ENCODE results near the gene TMEM242.

TMEM242 gene

DNA sequence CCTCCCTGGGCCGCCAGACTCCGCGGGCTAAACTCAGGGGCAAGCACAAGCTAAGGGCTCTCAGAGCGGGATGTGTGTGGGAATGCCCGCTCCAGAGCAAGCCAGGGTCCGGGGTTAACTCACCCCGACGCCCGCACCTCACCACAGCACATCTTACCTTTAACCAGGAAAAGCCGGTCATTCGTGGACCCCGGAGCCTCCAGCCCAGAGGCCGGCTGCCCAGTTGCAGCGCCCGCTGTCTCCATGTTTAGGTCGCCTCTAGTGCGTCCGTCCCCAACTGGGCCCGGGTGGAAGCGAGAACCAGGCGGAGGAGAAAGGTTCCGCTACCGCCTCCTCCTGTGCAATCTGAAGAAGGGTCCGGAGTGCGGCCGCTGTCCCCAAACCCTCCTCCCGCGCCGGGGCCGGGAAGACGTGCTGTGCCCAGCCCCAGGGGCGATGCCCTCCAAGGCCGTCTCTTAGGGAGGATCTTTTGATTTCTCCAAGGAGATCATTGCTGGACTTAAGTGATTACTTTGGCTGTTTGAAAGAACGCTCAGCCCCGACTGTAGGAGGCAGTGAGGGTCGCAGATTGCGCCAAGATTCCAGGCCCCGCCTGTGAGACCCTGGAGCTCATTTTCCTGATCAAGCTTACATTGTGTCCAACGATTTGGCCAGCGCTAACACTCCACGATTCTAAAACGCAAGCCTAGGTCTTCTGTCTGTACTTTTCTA lies at the start of gene TMEM242:
Gene TMEM242, minus strand, starts transcription at position 265 of the 711 bp plus-strand sequence. Its CDS starts 20 bp downstream, at position 245.
- TF ChIP-seq TCF4 (CRISPR knock-in tag; IDR thresholded peaks at IDR 0.05; ENCODE audit: borderline replicate concordance): no peak
- TF ChIP-seq ZFP3 (CRISPR knock-in tag; IDR thresholded peaks at IDR 0.05): peak; percentile 65; the same call in 1 of the 2 replicates
- 0 out of 2 replicates have a peak, but pooled peaks have one; percentile 45 for TF ChIP-seq ARNTL (CRISPR knock-in tag; IDR thresholded peaks at IDR 0.05; ENCODE audit: borderline replicate concordance, low read depth)
- TF ChIP-seq PPARA (CRISPR knock-in tag; IDR thresholded peaks at IDR 0.05; ENCODE audit: borderline replicate concordance): 0 out of 2 replicates have a peak, but pooled peaks have one; percentile 58
- peak; percentile 41 for TF ChIP-seq ZNF70 (CRISPR knock-in tag; IDR thresholded peaks at IDR 0.05)
- TF ChIP-seq OSR1 (CRISPR knock-in tag; IDR thresholded peaks at IDR 0.05): no peak
- TF ChIP-seq, protein P1, sequence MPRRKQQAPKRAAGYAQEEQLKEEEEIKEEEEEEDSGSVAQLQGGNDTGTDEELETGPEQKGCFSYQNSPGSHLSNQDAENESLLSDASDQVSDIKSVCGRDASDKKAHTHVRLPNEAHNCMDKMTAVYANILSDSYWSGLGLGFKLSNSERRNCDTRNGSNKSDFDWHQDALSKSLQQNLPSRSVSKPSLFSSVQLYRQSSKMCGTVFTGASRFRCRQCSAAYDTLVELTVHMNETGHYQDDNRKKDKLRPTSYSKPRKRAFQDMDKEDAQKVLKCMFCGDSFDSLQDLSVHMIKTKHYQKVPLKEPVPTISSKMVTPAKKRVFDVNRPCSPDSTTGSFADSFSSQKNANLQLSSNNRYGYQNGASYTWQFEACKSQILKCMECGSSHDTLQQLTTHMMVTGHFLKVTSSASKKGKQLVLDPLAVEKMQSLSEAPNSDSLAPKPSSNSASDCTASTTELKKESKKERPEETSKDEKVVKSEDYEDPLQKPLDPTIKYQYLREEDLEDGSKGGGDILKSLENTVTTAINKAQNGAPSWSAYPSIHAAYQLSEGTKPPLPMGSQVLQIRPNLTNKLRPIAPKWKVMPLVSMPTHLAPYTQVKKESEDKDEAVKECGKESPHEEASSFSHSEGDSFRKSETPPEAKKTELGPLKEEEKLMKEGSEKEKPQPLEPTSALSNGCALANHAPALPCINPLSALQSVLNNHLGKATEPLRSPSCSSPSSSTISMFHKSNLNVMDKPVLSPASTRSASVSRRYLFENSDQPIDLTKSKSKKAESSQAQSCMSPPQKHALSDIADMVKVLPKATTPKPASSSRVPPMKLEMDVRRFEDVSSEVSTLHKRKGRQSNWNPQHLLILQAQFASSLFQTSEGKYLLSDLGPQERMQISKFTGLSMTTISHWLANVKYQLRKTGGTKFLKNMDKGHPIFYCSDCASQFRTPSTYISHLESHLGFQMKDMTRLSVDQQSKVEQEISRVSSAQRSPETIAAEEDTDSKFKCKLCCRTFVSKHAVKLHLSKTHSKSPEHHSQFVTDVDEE (CRISPR knock-in tag; IDR thresholded peaks at IDR 0.05): 0 out of 2 replicates have a peak, but pooled peaks have one; percentile 25
- TF ChIP-seq, protein P2, sequence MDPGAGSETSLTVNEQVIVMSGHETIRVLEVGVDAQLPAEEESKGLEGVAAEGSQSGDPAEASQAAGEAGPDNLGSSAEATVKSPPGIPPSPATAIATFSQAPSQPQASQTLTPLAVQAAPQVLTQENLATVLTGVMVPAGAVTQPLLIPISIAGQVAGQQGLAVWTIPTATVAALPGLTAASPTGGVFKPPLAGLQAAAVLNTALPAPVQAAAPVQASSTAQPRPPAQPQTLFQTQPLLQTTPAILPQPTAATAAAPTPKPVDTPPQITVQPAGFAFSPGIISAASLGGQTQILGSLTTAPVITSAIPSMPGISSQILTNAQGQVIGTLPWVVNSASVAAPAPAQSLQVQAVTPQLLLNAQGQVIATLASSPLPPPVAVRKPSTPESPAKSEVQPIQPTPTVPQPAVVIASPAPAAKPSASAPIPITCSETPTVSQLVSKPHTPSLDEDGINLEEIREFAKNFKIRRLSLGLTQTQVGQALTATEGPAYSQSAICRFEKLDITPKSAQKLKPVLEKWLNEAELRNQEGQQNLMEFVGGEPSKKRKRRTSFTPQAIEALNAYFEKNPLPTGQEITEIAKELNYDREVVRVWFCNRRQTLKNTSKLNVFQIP (CRISPR knock-in tag; IDR thresholded peaks at IDR 0.05; ENCODE audit: borderline replicate concordance, low read depth): no peak
- TF ChIP-seq SNAI2 (CRISPR knock-in tag; IDR thresholded peaks at IDR 0.05): no peak
- TF ChIP-seq GLIS3 (CRISPR knock-in tag; IDR thresholded peaks at IDR 0.05): 0 out of 2 replicates have a peak, but pooled peaks have one; percentile 52
- peak; percentile 52; the same call in 1 of the 2 replicates for TF ChIP-seq ZNF8 (CRISPR knock-in tag; IDR thresholded peaks at IDR 0.05)
- TF ChIP-seq ISL1 (CRISPR knock-in tag; IDR thresholded peaks at IDR 0.05): peak; percentile 24; the same call in 1 of the 2 replicates
- ATAC-seq: peak; percentile 92

DNA sequence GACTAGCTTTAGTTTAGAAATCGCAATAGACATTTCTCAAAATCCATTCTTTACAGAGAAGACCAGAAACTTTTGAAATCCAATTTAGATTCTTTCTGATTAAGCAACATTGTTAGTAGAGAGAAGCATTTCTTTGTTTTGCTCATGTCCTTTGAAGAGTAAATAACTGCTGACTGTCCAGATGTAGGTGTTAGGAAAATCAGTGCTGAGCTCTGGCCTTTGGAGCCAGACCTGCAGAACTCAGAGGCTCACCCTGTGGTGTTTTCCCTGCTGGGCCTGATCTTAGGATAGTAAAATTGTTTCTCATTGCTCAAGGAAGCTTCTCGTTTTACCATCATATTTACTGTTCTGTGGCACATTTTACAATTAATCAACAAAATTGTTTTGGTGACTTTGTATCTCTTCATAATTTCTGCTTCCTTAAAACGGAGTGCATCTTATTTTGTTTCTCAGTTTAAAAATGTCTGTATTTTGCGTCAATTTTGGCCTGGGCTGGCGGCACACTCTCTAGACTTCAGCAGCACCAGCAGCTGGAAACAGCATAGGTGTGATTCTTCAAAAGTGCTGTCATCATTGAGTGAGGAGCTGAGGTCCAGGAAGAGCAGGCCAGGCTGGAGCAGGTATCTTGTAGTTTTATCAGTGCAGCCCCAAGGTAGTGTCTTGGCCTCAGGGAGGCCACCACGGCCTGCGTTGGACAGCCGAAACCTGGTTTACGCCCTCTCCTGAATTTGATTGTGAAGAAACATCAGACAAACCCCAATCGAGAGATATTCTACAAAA lies 49.4 kb upstream of the TMEM242 start:
- no peak for ATAC-seq
- no peak for TF ChIP-seq ZC3H10 (CRISPR knock-in tag; IDR thresholded peaks at IDR 0.05)
- no peak for TF ChIP-seq PPARA (CRISPR knock-in tag; IDR thresholded peaks at IDR 0.05; ENCODE audit: borderline replicate concordance)
- no peak for TF ChIP-seq PATZ1 (CRISPR knock-in tag; IDR thresholded peaks at IDR 0.05; ENCODE audit: borderline replicate concordance)
- TF ChIP-seq, protein P3, sequence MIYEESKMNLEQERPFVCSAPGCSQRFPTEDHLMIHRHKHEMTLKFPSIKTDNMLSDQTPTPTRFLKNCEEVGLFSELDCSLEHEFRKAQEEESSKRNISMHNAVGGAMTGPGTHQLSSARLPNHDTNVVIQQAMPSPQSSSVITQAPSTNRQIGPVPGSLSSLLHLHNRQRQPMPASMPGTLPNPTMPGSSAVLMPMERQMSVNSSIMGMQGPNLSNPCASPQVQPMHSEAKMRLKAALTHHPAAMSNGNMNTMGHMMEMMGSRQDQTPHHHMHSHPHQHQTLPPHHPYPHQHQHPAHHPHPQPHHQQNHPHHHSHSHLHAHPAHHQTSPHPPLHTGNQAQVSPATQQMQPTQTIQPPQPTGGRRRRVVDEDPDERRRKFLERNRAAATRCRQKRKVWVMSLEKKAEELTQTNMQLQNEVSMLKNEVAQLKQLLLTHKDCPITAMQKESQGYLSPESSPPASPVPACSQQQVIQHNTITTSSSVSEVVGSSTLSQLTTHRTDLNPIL (CRISPR knock-in tag; IDR thresholded peaks at IDR 0.05; ENCODE audit: low read depth): no peak
- no peak for TF ChIP-seq ARNTL (CRISPR knock-in tag; IDR thresholded peaks at IDR 0.05; ENCODE audit: borderline replicate concordance, low read depth)
- TF ChIP-seq, protein P1 (CRISPR knock-in tag; IDR thresholded peaks at IDR 0.05): no peak
- TF ChIP-seq SNAI2 (CRISPR knock-in tag; IDR thresholded peaks at IDR 0.05): no peak
- no peak for TF ChIP-seq TCF4 (CRISPR knock-in tag; IDR thresholded peaks at IDR 0.05; ENCODE audit: borderline replicate concordance)
- TF ChIP-seq ZFP3 (CRISPR knock-in tag; IDR thresholded peaks at IDR 0.05): no peak
- no peak for TF ChIP-seq BACH2 (CRISPR knock-in tag; IDR thresholded peaks at IDR 0.05; ENCODE audit: borderline replicate concordance)
- no peak for TF ChIP-seq CSRNP3 (CRISPR knock-in tag; IDR thresholded peaks at IDR 0.05)
- TF ChIP-seq ESRRG (CRISPR knock-in tag; IDR thresholded peaks at IDR 0.05): no peak
- no peak for TF ChIP-seq RARB (CRISPR knock-in tag; IDR thresholded peaks at IDR 0.05)
- no peak for TF ChIP-seq TOX (CRISPR knock-in tag; IDR thresholded peaks at IDR 0.05; ENCODE audit: borderline replicate concordance)
- no peak for TF ChIP-seq ZNF565 (CRISPR knock-in tag; conservative IDR thresholded peaks at IDR 0.05; ENCODE audit: low read depth)
- TF ChIP-seq, protein P2 (CRISPR knock-in tag; IDR thresholded peaks at IDR 0.05; ENCODE audit: borderline replicate concordance, low read depth): no peak
- no peak for TF ChIP-seq GLIS3 (CRISPR knock-in tag; IDR thresholded peaks at IDR 0.05)
- TF ChIP-seq ZNF8 (CRISPR knock-in tag; IDR thresholded peaks at IDR 0.05): no peak
- TF ChIP-seq OSR1 (CRISPR knock-in tag; IDR thresholded peaks at IDR 0.05): no peak
